ENCODE results near the gene IPO13. TPM values are rescaled to one million over a fixed set of nuclear protein-coding genes. Genes with fewer than 3 reads are reported as not detected.
A peak's percentile ranks its signal among the peaks of the same experiment; 100 is the strongest.

The IPO13 gene
- total and polyA plus RNA-seq, 4 donors: 8.6 to 15.1 (median 10.5) TPM

DNA sequence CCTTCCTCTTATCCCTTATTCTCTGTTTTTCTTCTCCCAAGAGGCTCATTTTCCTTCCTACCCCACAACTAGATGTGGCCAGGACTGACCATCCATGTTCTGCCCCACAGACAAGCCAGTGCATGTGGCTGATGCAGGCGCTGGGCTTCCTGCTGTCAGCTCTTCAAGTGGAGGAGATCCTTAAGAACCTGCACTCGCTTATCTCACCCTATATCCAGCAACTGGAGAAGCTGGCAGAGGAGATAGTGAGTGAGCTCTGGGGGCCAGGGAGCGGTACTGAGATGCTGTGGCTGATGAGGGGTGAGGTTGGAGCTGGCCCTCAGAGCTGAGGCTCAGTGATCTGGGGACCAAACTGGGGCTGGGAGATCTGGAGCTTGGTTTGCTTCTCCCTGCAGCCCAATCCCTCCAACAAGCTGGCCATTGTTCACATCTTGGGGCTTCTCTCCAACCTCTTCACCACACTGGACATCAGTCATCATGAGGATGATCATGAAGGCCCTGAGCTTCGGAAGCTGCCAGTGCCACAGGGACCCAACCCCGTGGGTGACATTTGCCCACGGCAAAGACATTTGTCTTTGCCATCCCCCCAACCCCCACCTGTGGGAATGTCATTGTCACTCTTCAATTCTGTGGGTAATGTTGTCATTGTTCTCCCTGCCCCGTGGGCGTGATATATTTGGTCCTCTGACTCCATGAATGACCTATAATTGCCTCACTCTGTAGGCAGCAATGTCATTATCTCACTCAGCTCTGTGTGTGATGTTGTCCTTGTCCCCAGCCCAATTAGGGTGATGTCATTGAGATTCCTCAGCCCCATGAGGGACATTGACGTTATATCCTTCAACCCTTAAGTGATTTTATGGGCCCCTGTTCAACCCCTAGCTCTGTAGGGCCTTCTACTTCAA is 11.9 kb downstream of the IPO13 start:
- no peaks in the 10 kb centered on the region for H3K9me3 ChIP-seq (ENCODE audit: control insufficient read depth in 4 of 4, low read length in 3 of 4)
- TF ChIP-seq, protein P1, sequence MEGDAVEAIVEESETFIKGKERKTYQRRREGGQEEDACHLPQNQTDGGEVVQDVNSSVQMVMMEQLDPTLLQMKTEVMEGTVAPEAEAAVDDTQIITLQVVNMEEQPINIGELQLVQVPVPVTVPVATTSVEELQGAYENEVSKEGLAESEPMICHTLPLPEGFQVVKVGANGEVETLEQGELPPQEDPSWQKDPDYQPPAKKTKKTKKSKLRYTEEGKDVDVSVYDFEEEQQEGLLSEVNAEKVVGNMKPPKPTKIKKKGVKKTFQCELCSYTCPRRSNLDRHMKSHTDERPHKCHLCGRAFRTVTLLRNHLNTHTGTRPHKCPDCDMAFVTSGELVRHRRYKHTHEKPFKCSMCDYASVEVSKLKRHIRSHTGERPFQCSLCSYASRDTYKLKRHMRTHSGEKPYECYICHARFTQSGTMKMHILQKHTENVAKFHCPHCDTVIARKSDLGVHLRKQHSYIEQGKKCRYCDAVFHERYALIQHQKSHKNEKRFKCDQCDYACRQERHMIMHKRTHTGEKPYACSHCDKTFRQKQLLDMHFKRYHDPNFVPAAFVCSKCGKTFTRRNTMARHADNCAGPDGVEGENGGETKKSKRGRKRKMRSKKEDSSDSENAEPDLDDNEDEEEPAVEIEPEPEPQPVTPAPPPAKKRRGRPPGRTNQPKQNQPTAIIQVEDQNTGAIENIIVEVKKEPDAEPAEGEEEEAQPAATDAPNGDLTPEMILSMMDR (IDR thresholded peaks at IDR 0.05; ENCODE audit: low read depth, low read length, missing input control): no peak
- TF ChIP-seq HNF4A (conservative IDR thresholded peaks at IDR 0.05): no peak
- TF ChIP-seq YY1 (IDR thresholded peaks at IDR 0.05): no peak
- no peak for TF ChIP-seq FOXA2 (IDR thresholded peaks at IDR 0.05)
- no peaks in the 10 kb centered on the region for H3K27me3 ChIP-seq (ENCODE audit: control insufficient read depth in 4 of 4, insufficient read depth in 4 of 4, low read length in 3 of 4)
- H3K27ac ChIP-seq (ENCODE audit: low read depth in 1 of 2, low read length in 2 of 2): no peak overlapping the region
- peak; percentile 63 for DNase-seq (ENCODE audit: low spot score)
- H3K36me3 ChIP-seq (ENCODE audit: control insufficient read depth in 4 of 4, insufficient read depth in 3 of 4, low read depth in 1 of 4, low read length in 3 of 4): peaks cover 6 to 67% (median 22%) of the 10 kb centered on the region in 4 donors
- no peak overlapping the region for H3K4me3 ChIP-seq (ENCODE audit: low read depth in 1 of 3, low read length in 3 of 3)
- no peak overlapping the region for H3K9ac ChIP-seq (ENCODE audit: low read depth in 1 of 2, low read length in 2 of 2)
- no peaks in the 10 kb centered on the region for H3K4me1 ChIP-seq (ENCODE audit: control insufficient read depth in 4 of 4, insufficient read depth in 4 of 4, low read length in 3 of 4)
- 96% methylated on average over 9 of the region's 9 CpGs for WGBS

DNA sequence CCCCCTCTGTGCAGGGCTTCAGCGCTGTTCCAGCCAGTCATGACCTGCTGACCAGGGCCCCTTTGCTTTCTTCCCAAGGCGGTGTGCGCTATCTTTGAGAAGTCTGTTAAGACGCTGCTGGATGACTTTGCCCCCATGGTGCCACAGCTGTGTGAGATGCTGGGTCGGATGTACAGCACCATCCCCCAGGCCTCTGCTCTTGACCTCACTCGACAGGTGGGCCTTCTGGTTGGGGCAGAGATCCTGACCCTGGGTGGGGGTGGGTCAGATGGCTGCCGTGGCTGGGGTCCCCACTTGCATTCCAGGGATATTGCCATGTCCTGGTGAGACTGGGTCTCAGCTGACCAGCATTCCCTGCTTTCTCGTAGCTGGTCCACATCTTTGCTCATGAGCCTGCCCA is 14.0 kb downstream of the IPO13 start:
- H3K36me3 ChIP-seq (ENCODE audit: control insufficient read depth in 4 of 4, insufficient read depth in 3 of 4, low read depth in 1 of 4, low read length in 3 of 4): peaks cover 6 to 80% (median 23%) of the 10 kb centered on the region in 4 donors
- H3K9ac ChIP-seq (ENCODE audit: low read depth in 1 of 2, low read length in 2 of 2): no peak overlapping the region
- DNase-seq (ENCODE audit: low spot score): no peak
- no peak overlapping the region for H3K4me3 ChIP-seq (ENCODE audit: low read depth in 1 of 3, low read length in 3 of 3)
- no peaks in the 10 kb centered on the region for H3K9me3 ChIP-seq (ENCODE audit: control insufficient read depth in 4 of 4, low read length in 3 of 4)
- no peaks in the 10 kb centered on the region for H3K27me3 ChIP-seq (ENCODE audit: control insufficient read depth in 4 of 4, insufficient read depth in 4 of 4, low read length in 3 of 4)
- no peaks in the 10 kb centered on the region for H3K4me1 ChIP-seq (ENCODE audit: control insufficient read depth in 4 of 4, insufficient read depth in 4 of 4, low read length in 3 of 4)
- TF ChIP-seq RAD21 (IDR thresholded peaks at IDR 0.05) (no peak), REST (IDR thresholded peaks at IDR 0.05) (no peak), FOXA2 (IDR thresholded peaks at IDR 0.05) (no peak)
- no peak overlapping the region for H3K27ac ChIP-seq (ENCODE audit: low read depth in 1 of 2, low read length in 2 of 2)
- WGBS: 95% methylated on average over 8 of the region's 8 CpGs

DNA sequence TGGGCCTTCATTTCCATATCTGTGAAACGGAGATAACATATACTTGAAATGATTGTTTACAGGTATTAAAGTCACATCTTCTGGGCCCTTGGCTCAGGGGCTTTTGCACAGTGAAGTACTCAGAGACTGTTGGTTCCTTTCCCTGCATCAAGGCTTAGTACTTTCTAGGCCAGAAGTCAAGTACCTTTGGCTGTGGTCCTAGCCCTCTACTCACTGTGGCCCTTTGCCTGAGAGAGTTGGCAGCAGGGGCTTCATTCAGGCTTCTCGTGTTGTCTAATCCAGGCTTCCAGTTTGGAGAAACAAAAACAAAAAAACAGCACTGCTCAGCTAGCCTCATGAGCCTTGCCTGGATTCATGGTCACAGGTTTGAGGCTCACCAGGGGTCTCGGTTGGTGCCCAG is 14.9 kb downstream of the IPO13 start:
- no peak overlapping the region for H3K4me3 ChIP-seq (ENCODE audit: low read depth in 1 of 3, low read length in 3 of 3)
- H3K36me3 ChIP-seq (ENCODE audit: control insufficient read depth in 4 of 4, insufficient read depth in 3 of 4, low read depth in 1 of 4, low read length in 3 of 4): peaks cover 6 to 79% (median 23%) of the 10 kb centered on the region in 4 donors
- H3K27me3 ChIP-seq (ENCODE audit: control insufficient read depth in 4 of 4, insufficient read depth in 4 of 4, low read length in 3 of 4): no peaks in the 10 kb centered on the region
- 94% methylated on average over 3 of the region's 3 CpGs for WGBS
- H3K9me3 ChIP-seq (ENCODE audit: control insufficient read depth in 4 of 4, low read length in 3 of 4): no peaks in the 10 kb centered on the region
- no peak overlapping the region for H3K27ac ChIP-seq (ENCODE audit: low read depth in 1 of 2, low read length in 2 of 2)
- H3K4me1 ChIP-seq (ENCODE audit: control insufficient read depth in 4 of 4, insufficient read depth in 4 of 4, low read length in 3 of 4): no peaks in the 10 kb centered on the region
- no peak overlapping the region for H3K9ac ChIP-seq (ENCODE audit: low read depth in 1 of 2, low read length in 2 of 2)
- no peak for DNase-seq (ENCODE audit: low spot score)
- TF ChIP-seq YY1 (IDR thresholded peaks at IDR 0.05): no peak
- TF ChIP-seq, protein P2, sequence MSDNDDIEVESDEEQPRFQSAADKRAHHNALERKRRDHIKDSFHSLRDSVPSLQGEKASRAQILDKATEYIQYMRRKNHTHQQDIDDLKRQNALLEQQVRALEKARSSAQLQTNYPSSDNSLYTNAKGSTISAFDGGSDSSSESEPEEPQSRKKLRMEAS (IDR thresholded peaks at IDR 0.05): no peak
- no peak for TF ChIP-seq ATF3 (IDR thresholded peaks at IDR 0.05)
- TF ChIP-seq GABPA (IDR thresholded peaks at IDR 0.05 in 1 of 2, conservative IDR thresholded peaks at IDR 0.05 in 1 of 2): no peak
- no peak for TF ChIP-seq FOXA1 (IDR thresholded peaks at IDR 0.05)
- TF ChIP-seq HNF4A (conservative IDR thresholded peaks at IDR 0.05): no peak
- TF ChIP-seq EGR1 (IDR thresholded peaks at IDR 0.05; ENCODE audit: low read depth in 2 of 2): no peak
- no peak for TF ChIP-seq FOXA2 (IDR thresholded peaks at IDR 0.05)
- TF ChIP-seq NR2F2 (IDR thresholded peaks at IDR 0.05): no peak
- no peak for TF ChIP-seq ZBTB33 (IDR thresholded peaks at IDR 0.05)
- TF ChIP-seq REST (IDR thresholded peaks at IDR 0.05): no peak
- TF ChIP-seq RAD21 (IDR thresholded peaks at IDR 0.05): no peak

All from liver (tissue), 9 donors.